GM19240 (cell line): Measurements from ENCODE around the gene C4A.
"Not testable (repeated sequence)": the region's sequence is repeated elsewhere in the genome, so short reads cannot be mapped to it uniquely, and the experiment has no call there.

Experiments
- DNase-seq: peaks from one replicate; pipeline ENCODE4 v3.0.0; 2011; ENCODE audit warnings: low spot score; ENCODE audit not compliant: insufficient read length

Gene C4A

DNA sequence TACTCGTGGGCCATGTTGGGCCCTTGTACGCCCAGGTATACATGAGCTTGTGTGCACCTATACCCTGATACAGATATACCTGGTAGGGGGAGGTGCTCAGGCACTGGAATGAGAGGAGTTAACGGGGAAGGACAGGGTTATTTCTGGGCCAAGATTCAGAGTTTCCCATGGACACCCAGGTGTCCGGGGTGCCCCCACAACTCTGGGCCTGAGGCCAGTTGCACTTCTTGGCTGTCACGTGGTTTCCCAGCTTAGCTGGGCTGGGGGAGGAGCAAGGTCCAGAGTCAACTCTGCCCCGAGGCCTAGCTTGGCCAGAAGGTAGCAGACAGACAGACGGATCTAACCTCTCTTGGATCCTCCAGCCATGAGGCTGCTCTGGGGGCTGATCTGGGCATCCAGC is at the start of gene C4A:
C4A (plus strand) TSS at position 314 of the 400 bp plus-strand sequence; CDS start at position 365, 51 bp downstream.
- DNase-seq: not testable (repeated sequence)

DNA sequence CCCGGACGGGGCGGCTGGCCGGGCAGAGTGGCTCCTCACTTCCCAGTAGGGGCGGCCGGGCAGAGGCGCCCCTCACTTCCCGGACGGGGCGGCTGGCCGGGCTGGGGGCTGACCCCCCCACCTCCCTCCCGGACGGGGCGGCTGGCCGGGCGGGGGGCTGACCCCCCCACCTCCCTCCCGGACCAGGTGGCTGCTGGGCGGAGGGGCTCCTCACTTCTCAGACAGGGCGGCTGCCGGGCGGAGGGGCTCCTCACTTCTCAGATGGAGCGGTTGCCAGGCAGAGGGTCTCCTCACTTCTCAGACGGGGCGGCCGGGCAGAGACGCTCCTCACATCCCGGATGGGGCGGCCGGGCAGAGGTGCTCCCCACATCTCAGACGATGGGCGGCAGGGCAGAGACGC is 49.7 kb upstream of the C4A start:
- DNase-seq: not testable (repeated sequence)

DNA sequence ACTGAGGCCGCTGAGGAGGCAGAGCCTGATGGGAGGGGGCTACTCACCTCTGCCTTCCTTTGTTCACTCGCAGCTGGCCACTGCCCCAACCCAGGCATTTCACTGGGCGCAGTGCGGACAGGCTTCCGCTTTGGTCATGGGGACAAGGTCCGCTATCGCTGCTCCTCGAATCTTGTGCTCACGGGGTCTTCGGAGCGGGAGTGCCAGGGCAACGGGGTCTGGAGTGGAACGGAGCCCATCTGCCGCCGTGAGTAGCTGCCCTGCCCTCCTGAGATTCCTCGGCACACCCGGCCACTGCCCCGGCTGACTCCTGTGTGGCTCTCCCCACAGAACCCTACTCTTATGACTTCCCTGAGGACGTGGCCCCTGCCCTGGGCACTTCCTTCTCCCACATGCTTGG is 48.3 kb upstream of the C4A start:
- no peak for DNase-seq

DNA sequence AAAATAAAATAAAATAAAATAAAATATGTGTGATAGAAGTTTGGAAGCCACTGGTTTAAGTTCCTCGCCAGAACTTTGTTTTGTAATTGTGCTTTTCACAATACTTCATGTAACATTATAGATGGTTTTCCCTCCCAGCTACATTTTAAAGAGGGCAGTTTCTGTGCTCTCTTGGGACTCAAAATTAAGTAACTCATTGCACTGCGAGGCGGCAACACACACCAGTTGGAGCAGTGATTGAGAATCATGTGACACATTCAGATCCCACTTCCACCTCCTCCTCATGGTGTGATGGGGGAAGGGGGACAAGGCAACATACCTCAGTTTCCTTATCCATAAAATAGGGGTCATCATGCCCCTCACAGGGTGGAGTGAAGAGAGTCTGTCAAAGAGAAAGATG is 46.8 kb upstream of the C4A start:
- DNase-seq: no peak

DNA sequence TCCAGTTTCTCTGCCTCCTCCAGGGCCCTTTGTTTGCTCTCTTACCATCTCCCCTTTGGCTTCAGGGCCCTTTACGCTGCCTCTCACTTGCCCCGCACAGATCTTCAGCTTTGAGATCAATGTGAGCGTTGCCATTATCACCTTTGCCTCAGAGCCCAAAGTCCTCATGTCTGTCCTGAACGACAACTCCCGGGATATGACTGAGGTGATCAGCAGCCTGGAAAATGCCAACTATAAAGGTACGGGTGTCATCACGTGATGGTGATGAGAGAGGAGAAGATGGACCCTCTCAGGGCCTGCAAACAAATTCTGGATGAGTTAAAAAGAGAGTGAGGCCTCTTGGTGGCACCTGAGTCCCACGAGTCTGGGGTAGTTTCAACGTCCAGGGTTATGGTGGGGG is 46.0 kb upstream of the C4A start:
- no peak for DNase-seq

DNA sequence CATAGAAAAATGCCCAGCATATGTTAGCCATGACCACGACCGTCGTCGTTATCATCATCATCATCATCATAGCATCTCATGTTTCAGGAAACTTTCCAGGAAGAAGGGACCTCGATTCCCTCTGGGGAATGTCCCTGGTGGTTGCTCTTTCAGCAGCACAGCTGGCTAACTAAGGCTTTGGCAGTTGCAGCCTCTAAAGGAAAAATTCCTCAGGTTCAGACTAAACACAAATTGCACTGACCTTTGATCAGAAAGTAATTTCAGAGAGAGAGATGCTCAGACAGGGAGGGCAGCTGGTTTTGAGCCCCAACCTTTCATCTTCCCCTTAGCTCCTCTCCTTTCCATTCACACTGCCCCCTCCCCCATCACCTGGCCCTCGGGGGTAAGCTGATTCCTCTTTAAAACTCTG is 41.6 kb upstream of the C4A start:
- DNase-seq: no peak

DNA sequence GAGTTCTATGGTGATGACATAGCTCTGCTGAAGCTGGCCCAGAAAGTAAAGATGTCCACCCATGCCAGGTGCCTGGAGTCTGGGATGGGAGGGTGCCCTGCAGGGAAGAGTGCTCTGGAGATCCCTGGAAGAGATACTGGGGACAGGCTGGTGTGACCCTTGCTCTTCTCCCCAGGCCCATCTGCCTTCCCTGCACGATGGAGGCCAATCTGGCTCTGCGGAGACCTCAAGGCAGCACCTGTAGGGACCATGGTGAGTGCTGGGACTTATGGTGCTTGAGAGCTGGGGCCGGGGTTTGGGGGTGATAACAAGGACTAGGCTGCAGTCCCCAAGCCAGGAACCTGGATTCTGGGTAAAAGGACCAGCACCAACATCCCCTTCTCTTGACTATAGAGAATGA is 38.1 kb upstream of the C4A start:
- DNase-seq: no peak

DNA sequence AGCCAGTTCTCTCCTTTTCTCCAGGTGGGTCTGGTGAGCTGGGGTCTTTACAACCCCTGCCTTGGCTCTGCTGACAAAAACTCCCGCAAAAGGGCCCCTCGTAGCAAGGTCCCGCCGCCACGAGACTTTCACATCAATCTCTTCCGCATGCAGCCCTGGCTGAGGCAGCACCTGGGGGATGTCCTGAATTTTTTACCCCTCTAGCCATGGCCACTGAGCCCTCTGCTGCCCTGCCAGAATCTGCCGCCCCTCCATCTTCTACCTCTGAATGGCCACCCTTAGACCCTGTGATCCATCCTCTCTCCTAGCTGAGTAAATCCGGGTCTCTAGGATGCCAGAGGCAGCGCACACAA is 36.7 kb upstream of the C4A start:
- no peak for DNase-seq

DNA sequence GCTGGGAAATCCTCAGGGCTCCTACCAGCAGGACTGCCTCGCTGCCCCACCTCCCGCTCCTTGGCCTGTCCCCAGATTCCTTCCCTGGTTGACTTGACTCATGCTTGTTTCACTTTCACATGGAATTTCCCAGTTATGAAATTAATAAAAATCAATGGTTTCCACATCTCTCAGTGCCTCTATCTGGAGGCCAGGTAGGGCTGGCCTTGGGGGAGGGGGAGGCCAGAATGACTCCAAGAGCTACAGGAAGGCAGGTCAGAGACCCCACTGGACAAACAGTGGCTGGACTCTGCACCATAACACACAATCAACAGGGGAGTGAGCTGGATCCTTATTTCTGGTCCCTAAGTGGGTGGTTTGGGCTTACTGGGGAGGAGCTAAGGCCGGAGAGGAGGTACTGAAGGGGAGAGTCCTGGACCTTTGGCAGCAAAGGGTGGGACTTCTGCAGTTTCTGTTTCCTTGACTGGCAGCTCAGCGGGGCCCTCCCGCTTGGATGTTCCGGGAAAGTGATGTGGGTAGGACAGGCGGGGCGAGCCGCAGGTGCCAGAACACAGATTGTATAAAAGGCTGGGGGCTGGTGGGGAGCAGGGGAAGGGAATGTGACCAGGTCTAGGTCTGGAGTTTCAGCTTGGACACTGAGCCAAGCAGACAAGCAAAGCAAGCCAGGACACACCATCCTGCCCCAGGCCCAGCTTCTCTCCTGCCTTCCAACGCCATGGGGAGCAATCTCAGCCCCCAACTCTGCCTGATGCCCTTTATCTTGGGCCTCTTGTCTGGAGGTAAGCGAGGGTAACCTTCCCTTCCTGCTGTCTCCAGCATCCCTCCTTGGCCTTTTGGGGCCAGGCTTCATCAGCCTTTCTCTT is 36.1 kb upstream of the C4A start, which contains the start of gene CFB:
CFB (plus strand) TSS at position 589 of the 863 bp plus-strand sequence; CDS start at position 716, 127 bp downstream.
- no peak for DNase-seq

DNA sequence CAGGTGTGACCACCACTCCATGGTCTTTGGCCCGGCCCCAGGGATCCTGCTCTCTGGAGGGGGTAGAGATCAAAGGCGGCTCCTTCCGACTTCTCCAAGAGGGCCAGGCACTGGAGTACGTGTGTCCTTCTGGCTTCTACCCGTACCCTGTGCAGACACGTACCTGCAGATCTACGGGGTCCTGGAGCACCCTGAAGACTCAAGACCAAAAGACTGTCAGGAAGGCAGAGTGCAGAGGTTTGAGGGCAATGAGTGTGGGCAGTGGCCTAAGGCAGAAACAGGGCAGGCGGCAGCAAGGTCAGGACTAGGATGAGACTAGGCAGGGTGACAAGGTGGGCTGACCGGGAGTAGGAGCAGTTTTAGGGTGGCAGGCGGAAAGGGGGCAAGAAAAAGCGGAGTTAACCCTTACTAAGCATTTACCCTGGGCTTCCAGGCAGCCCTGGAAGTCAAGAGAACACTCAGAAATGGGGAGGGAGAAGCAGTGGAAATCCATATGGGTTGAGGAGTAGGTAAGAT is 35.4 kb upstream of the C4A start:
- DNase-seq: no peak

DNA sequence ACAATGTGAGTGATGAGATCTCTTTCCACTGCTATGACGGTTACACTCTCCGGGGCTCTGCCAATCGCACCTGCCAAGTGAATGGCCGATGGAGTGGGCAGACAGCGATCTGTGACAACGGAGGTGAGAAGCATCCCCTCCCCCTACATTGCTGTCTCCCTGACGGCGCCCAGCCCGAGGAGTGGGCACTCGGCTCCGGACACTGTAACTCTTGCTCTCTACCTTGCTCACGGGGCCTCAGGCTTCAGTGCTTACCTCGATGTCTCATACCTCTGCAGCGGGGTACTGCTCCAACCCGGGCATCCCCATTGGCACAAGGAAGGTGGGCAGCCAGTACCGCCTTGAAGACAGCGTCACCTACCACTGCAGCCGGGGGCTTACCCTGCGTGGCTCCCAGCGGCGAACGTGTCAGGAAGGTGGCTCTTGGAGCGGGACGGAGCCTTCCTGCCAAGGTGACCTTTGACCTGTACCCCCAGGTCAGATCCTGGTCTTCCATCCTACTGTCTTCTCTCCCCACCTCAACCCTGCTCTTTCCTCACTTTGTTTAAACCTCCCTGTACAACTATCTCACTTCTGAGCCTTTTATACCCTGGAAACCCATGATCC is 34.7 kb upstream of the C4A start:
- DNase-seq: no peak

DNA sequence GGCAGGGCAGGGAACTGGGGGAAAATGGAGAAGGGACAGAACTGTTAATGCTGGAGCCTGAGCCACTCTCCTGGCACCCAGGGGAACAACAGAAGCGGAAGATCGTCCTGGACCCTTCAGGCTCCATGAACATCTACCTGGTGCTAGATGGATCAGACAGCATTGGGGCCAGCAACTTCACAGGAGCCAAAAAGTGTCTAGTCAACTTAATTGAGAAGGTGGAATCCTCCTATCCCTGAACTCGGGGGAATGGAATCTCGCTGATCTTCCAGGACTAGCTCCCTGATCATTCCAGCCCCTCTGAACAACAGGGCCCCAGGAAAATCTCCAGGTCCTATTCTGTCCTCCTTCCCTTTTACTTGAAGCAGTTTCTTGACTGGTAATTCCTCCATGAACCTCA is 34.0 kb upstream of the C4A start:
- DNase-seq: no peak

DNA sequence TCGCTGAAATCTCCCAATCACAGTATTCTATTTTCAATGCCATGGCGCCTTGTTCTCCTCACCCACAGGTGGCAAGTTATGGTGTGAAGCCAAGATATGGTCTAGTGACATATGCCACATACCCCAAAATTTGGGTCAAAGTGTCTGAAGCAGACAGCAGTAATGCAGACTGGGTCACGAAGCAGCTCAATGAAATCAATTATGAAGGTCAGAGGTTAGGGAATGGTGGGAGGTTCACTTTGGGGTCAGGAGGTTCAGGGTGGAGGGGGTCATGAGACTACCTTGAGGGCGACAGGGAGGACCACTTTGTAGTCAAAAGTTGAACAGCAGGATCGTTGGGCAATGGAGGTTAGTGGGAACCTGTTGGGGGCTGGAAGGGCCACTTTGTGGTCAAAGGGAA is 33.6 kb upstream of the C4A start:
- DNase-seq: no peak

DNA sequence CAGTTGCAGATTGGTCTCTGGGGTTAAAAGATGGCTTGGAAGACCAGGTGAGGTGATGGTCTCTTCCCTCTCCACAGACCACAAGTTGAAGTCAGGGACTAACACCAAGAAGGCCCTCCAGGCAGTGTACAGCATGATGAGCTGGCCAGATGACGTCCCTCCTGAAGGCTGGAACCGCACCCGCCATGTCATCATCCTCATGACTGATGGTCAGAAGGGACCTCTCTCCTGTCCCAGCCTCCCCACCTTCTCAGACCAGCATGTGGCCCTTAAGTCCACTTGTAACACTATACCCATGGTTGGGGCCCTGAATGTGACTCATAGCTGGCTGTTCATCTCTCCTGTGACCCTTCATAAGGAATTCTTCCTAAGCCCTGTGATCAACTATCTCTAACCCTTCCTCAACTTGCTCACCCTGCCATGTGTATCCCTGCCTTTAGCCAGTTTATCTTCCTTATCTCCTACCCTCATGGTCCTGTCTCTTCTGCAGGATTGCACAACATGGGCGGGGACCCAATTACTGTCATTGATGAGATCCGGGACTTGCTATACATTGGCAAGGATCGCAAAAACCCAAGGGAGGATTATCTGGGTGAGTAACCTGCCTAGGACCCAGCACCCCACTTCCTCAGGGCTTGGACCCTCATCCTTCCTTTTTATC is 33.0 kb upstream of the C4A start:
- DNase-seq: no peak

DNA sequence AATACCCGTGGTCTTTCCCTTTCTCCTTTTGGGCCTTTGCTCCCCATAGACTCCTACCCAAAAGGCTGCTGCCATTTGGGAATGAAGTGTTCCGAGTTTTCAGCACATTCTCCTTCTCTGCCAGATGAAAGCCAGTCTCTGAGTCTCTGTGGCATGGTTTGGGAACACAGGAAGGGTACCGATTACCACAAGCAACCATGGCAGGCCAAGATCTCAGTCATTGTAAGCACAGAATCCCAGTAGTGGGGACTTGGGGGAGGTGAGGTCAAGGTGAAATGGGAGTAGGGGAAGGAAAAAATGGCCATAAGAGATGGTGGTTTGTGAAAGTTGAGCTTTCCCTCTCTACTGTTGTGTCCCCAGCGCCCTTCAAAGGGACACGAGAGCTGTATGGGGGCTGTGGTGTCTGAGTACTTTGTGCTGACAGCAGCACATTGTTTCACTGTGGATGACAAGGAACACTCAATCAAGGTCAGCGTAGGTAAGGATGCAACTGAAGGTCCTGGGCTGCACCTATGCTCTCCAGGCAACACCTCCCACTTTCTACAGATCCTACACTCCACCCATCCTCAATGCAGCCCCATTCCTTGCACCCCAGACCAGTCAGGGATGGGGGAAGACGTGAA is 31.8 kb upstream of the C4A start:
- no peak for DNase-seq

DNA sequence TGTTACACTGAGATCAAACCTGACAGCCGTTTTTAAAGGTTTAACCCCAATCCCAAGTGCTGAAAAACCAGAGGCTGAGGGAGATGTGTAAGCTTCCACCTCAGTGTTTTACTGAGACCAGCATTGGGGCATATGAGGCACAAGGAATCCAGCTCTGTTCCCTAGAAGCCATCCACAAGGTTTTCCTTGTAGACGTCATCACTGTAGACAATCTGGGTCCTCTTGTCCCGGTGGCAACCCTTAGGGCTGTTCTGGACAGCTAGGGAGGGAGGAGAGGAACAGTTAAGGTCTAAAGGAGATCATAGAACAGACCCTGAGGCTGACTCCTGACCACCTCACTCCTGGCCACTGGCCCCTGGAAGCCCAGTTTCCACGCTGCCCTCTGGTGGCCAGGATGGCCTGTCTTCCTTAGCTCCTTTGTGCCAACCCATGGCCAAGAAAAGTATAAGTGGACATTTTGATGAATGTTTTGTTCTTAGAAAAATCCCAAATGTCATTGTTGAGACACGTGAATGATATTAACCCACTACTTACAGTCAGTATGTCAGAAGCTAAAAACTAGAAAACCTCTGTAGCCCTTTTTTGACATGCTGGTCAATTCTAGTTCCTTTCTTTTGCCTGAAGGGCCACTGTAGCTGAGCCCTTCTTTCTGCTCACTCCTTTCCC is 29.6 kb upstream of the C4A start:
- no peak for DNase-seq

DNA sequence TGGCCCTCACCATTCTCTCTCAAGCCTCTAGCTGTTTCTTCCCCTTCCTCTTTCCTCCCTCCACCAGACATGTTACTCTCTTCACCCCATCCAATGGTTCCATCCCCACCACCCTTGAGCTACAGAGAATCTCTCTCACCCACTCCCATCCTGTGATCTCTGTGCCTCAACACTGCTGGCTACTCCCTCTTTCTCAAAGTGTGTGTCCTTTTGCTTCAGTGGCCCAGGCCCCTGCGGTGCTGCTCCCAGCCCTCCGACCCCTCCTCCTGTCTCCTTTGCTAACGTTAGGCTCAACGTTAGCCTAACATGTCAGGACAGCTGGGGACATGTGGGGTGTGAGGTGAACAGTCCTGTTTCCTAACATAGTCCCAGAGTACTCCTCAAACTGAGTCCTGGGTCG is 29.0 kb upstream of the C4A start:
- no peak for DNase-seq

DNA sequence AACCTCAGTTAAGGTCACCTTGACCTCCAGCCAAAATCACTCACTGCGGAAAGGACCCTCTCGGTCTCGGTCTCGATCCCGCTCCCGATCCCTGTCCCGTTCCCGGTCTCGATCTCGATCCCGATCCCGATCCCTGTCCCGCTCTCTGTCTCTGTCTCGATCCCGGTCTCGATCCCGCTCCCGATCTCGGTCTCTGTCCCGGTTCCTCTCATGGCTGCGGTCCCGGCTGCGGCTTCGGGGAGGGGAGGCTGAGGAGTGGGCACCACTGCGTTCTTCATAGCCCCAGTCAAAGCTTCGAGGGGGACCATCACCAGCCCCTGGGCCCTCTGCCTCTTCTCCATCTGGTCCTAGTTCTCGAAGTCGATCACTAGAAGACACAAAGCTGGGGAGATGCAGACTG is 27.3 kb upstream of the C4A start:
- no peak for DNase-seq

DNA sequence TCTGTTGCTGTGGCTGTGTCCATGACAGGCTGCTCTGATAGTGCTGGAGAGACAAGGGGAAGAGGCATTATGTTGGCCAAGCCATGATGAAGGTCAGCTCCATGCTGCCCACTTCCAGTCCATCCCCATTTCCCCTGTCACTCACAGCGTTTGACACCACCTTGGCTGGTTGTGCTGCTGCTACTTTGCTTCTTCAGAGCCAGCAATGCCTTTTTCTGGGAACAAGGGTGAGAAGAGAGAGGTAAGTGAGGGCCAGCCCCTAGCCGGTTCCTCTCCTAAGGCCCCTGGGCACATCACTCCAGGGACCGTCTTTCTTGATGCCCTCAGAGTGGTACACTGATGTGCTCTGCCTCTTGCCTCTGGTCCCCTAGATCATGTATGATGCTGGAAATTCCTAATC is 25.1 kb upstream of the C4A start:
- no peak for DNase-seq

DNA sequence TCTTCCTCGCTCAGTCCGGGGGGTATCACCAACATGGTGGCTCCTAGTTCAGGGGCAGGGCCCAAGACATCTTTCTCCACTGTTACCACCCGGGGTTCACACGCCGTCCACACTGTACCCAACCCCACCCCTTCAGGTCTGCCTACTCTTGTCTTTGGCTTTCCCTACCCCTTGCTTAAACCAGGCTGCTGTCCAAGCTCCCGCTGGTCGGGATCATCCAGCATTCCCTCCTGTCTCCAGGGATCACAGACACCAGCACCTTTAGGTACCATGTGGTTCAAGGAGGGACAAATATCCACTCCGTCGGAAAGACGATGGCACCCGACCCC is 23.5 kb upstream of the C4A start:
- DNase-seq: no peak
